Liver (tissue), 3 donors: Measurements from ENCODE around the gene TH.

Source experiments
- GABPA ChIP-seq, 2 donors: IDR thresholded peaks in 1 of 2; conservative IDR thresholded peaks in 1 of 2; 2 replicates each; pipeline ENCODE4 v1.6.1; 2016; ENCODE audit warnings: antibody characterized with exemption in 2 of 2, mild to moderate bottlenecking in 1 of 2, moderate library complexity in 1 of 2
- RAD21 ChIP-seq, 2 donors: IDR thresholded peaks; 2 replicates each; pipeline ENCODE4 v1.6.1; 2016; ENCODE audit warnings: antibody characterized with exemption in 2 of 2, mild to moderate bottlenecking in 2 of 2
- SP1 ChIP-seq: IDR thresholded peaks from 2 replicates; pipeline ENCODE4 v1.6.1; 2018; ENCODE audit warnings: antibody characterized with exemption, mild to moderate bottlenecking
- TF ChIP-seq, protein P1 (sequence below): fragments of 150-350 bp; IDR thresholded peaks from 2 replicates; pipeline ENCODE4 v1.5.1; 2017; ENCODE audit warnings: improper control_type of control experiment, low read depth, low read length; ENCODE audit not compliant: missing input control
- TF ChIP-seq, protein P2 (sequence below): IDR thresholded peaks from 2 replicates; pipeline ENCODE4 v1.6.1; 2016; ENCODE audit warnings: antibody characterized with exemption
- TF ChIP-seq, protein P3 (sequence below): IDR thresholded peaks from 2 replicates; pipeline ENCODE4 v1.6.1; 2016; ENCODE audit warnings: antibody characterized with exemption
- donor health status: healthy.
- donor health status: healthy.

DNA sequence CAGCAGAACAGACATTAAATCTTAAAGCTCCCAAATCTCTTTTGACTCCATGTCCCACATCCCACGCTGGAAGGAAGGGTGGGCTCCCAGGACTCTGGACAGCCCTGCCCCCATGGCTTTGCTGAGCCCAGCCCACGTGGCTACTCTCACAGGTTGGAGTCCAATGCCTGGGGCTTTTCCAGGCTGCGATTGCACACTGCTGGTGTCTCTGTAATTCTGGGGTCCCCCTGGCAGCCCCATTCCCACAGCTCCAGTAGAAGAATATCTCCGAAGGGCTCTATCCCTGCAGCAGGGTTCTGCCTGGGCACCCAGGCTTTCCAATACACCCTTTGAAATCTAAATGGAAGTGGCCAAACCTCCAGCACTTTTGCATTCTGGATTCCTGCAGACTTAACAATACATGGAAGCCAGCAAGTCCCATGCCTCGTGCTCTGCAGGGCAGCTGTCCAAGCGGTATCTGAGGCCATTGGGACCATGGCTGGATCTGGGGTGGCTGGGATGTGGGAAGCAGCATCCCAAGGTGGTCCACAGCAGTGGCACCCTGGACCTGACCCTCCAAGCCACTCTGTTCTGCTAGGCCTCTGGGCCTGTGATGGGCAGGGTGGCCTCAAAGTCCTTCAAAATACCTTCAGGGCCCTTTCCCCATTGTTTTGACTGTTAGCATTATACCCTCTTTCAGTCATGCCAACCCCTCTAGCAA is 47.9 kb upstream of the TH start:
- TF ChIP-seq, protein P1, sequence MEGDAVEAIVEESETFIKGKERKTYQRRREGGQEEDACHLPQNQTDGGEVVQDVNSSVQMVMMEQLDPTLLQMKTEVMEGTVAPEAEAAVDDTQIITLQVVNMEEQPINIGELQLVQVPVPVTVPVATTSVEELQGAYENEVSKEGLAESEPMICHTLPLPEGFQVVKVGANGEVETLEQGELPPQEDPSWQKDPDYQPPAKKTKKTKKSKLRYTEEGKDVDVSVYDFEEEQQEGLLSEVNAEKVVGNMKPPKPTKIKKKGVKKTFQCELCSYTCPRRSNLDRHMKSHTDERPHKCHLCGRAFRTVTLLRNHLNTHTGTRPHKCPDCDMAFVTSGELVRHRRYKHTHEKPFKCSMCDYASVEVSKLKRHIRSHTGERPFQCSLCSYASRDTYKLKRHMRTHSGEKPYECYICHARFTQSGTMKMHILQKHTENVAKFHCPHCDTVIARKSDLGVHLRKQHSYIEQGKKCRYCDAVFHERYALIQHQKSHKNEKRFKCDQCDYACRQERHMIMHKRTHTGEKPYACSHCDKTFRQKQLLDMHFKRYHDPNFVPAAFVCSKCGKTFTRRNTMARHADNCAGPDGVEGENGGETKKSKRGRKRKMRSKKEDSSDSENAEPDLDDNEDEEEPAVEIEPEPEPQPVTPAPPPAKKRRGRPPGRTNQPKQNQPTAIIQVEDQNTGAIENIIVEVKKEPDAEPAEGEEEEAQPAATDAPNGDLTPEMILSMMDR: no peak
- TF ChIP-seq, protein P2, sequence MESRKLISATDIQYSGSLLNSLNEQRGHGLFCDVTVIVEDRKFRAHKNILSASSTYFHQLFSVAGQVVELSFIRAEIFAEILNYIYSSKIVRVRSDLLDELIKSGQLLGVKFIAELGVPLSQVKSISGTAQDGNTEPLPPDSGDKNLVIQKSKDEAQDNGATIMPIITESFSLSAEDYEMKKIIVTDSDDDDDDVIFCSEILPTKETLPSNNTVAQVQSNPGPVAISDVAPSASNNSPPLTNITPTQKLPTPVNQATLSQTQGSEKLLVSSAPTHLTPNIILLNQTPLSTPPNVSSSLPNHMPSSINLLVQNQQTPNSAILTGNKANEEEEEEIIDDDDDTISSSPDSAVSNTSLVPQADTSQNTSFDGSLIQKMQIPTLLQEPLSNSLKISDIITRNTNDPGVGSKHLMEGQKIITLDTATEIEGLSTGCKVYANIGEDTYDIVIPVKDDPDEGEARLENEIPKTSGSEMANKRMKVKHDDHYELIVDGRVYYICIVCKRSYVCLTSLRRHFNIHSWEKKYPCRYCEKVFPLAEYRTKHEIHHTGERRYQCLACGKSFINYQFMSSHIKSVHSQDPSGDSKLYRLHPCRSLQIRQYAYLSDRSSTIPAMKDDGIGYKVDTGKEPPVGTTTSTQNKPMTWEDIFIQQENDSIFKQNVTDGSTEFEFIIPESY: no peak
- TF ChIP-seq, protein P3, sequence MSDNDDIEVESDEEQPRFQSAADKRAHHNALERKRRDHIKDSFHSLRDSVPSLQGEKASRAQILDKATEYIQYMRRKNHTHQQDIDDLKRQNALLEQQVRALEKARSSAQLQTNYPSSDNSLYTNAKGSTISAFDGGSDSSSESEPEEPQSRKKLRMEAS: no peak
- TF ChIP-seq GABPA (IDR thresholded peaks at IDR 0.05 in 1 of 2, conservative IDR thresholded peaks at IDR 0.05 in 1 of 2) (no peak), RAD21 (IDR thresholded peaks at IDR 0.05) (no peak), SP1 (no peak)
